HepG2 (cell line): ENCODE results near the gene TAT. TPM values are rescaled to one million over a fixed set of nuclear protein-coding genes. Genes with fewer than 3 reads are reported as not detected.

Experiments used
- ARHGAP35 ChIP-seq: sonication (generic); formaldehyde crosslinking; IDR thresholded peaks from 2 replicates; pipeline ENCODE4 v1.9.0; 2022; ENCODE audit warnings: mild to moderate bottlenecking, inconsistent platforms, moderate library complexity, missing genetic modification reagents, borderline replicate concordance
- ARID3A ChIP-seq: IDR thresholded peaks from 2 replicates; pipeline ENCODE4 v1.6.1; 2012; ENCODE audit warnings: low read depth, low read length, improper control_type of control experiment
- BCL6 ChIP-seq: IDR thresholded peaks from 2 replicates; pipeline ENCODE4 v1.6.1; 2016; ENCODE audit warnings: missing genetic modification reagents, missing compliant biosample characterization
- BRD4 ChIP-seq: sonication (generic); formaldehyde crosslinking; IDR thresholded peaks from 2 replicates; pipeline ENCODE4 v1.4.0; 2020; ENCODE audit warnings: missing genetic modification reagents
- FOXM1 ChIP-seq: sonication (generic); formaldehyde crosslinking; IDR thresholded peaks from 2 replicates; pipeline ENCODE4 v1.5.0; 2020; ENCODE audit warnings: missing genetic modification reagents
- MAZ ChIP-seq, 2 experiments: sonication (generic) in 1 of 2; formaldehyde crosslinking in 1 of 2; IDR thresholded peaks; 2 replicates each; pipeline versions ENCODE4 v1.5.0 to v1.6.1; 2012 to 2020; ENCODE audit warnings: low read depth in 2 of 2, mild to moderate bottlenecking in 2 of 2, borderline replicate concordance in 1 of 2, improper control_type of control experiment in 1 of 2, low read length in 1 of 2, missing genetic modification reagents in 1 of 2, moderate library complexity in 1 of 2
- MYC ChIP-seq: sonication (generic); formaldehyde crosslinking; IDR thresholded peaks from 2 replicates; pipeline ENCODE4 v1.9.0; 2021; ENCODE audit warnings: missing genetic modification reagents, borderline replicate concordance
- RARG ChIP-seq: sonication (generic); formaldehyde crosslinking; IDR thresholded peaks from 2 replicates; pipeline ENCODE4 v1.4.0; 2020; ENCODE audit warnings: low read depth, mild to moderate bottlenecking, missing genetic modification reagents
- SNRNP70 ChIP-seq: fragments of 200-400 bp; formaldehyde crosslinking; IDR thresholded peaks from 2 replicates; pipeline ENCODE4 v1.6.1; 2017; ENCODE audit warnings: mild to moderate bottlenecking, low read depth, low read length, moderate library complexity
- STAT6 ChIP-seq: sonication (generic); formaldehyde crosslinking; IDR thresholded peaks from 2 replicates; pipeline ENCODE4 v1.4.0; 2020; ENCODE audit warnings: missing genetic modification reagents, mild to moderate bottlenecking, borderline replicate concordance
- TOE1 ChIP-seq: sonication (generic); formaldehyde crosslinking; IDR thresholded peaks from 2 replicates; pipeline ENCODE4 v1.4.0; 2020; ENCODE audit warnings: mild to moderate bottlenecking, missing genetic modification reagents
- ZFP36L1 ChIP-seq: sonication (generic); formaldehyde crosslinking; IDR thresholded peaks from 2 replicates; pipeline ENCODE4 v1.8.0; 2022; ENCODE audit warnings: mild to moderate bottlenecking, missing genetic modification reagents, moderate library complexity
- ZFP62 ChIP-seq: sonication (generic); formaldehyde crosslinking; IDR thresholded peaks from 2 replicates; pipeline ENCODE4 v1.4.0; 2020; ENCODE audit warnings: missing genetic modification reagents
- ZFY ChIP-seq: sonication (generic); formaldehyde crosslinking; IDR thresholded peaks from 2 replicates; pipeline ENCODE4 v1.4.0; 2020; ENCODE audit warnings: missing genetic modification reagents
- ZNF10 ChIP-seq: sonication (generic); formaldehyde crosslinking; IDR thresholded peaks from 2 replicates; pipeline ENCODE4 v1.4.0; 2020; ENCODE audit warnings: mild to moderate bottlenecking, low read depth, missing genetic modification reagents, borderline replicate concordance
- ZNF431 ChIP-seq: sonication (generic); formaldehyde crosslinking; IDR thresholded peaks from 2 replicates; pipeline ENCODE4 v1.9.0; 2022; ENCODE audit warnings: missing genetic modification reagents, low read depth, mild to moderate bottlenecking, borderline replicate concordance
- ZNF501 ChIP-seq: sonication (generic); formaldehyde crosslinking; IDR thresholded peaks from 2 replicates; pipeline ENCODE4 v1.5.1; 2020; ENCODE audit warnings: mild to moderate bottlenecking, moderate library complexity, missing genetic modification reagents
- ZNF510 ChIP-seq: sonication (generic); formaldehyde crosslinking; IDR thresholded peaks from 2 replicates; pipeline ENCODE4 v1.4.0; 2020; ENCODE audit warnings: low read depth, mild to moderate bottlenecking, missing genetic modification reagents
- ZNF572 ChIP-seq: sonication (generic); formaldehyde crosslinking; IDR thresholded peaks from 2 replicates; pipeline ENCODE4 v1.5.1; 2020; ENCODE audit warnings: mild to moderate bottlenecking, missing genetic modification reagents
- ZNF652 ChIP-seq: IDR thresholded peaks from 2 replicates; pipeline ENCODE4 v1.6.1; 2016; ENCODE audit warnings: low read depth, borderline replicate concordance
- ZNF724P ChIP-seq: sonication (generic); formaldehyde crosslinking; IDR thresholded peaks from 2 replicates; pipeline ENCODE4 v1.8.0; 2022; ENCODE audit warnings: missing genetic modification reagents, borderline replicate concordance
- ZSCAN12 ChIP-seq: sonication (generic); formaldehyde crosslinking; IDR thresholded peaks from 2 replicates; pipeline ENCODE4 v1.9.0; 2021; ENCODE audit warnings: mild to moderate bottlenecking, missing genetic modification reagents
- polyA plus RNA-seq, 8 experiments: library from polyadenylated mRNA; depleted of rRNA in 3 of 8; stranded (reverse) in 7 of 8; unstranded in 1 of 8; fragments of >200 nt; fragmentation: Illumina TruSeq in 4 of 8; extraction: Trizol in 4 of 8; gene quantifications; 2 replicates each; pipeline versions ENCODE4 v1.2.1 to v1.2.3, GENCODE V29; 2011 to 2016; ENCODE audit warnings: low read depth in 4 of 8, missing spikeins in 1 of 8, mixed read lengths in 1 of 8; ENCODE audit not compliant: insufficient read depth in 1 of 8
- total RNA-seq, 5 experiments: library from RNA; depleted of rRNA; stranded (reverse); fragments of >200 nt; fragmentation: Illumina TruSeq; extraction: Trizol; gene quantifications; 2 replicates each; pipeline ENCODE4 v1.2.3, GENCODE V29; 2016; ENCODE audit warnings: low read depth in 1 of 5
- TF ChIP-seq, protein P1 (sequence below): IDR thresholded peaks from 2 replicates; pipeline ENCODE4 v1.6.1; 2016; ENCODE audit warnings: missing genetic modification reagents, missing compliant biosample characterization

The TAT gene
- total and polyA plus RNA-seq, 2 of the 13 experiments (the other 11 are each of a cell fraction or from before 2014, with no cell fraction given): 1.6 to 5.8 TPM

- TF ChIP-seq, protein P1, sequence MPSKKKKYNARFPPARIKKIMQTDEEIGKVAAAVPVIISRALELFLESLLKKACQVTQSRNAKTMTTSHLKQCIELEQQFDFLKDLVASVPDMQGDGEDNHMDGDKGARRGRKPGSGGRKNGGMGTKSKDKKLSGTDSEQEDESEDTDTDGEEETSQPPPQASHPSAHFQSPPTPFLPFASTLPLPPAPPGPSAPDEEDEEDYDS (CRISPR knock-in tag): peak; percentile 38; the same call in 1 of the 2 replicates
- TF ChIP-seq ZSCAN12 (CRISPR knock-in tag): no peak
- TF ChIP-seq ZNF10 (CRISPR knock-in tag): no peak
- TF ChIP-seq ZNF510 (CRISPR knock-in tag): 0 out of 2 replicates have a peak, but pooled peaks have one; percentile 26
- no peak for TF ChIP-seq STAT6
- TF ChIP-seq ZNF724P (CRISPR knock-in tag): no peak
- peak; percentile 31; the same call in 1 of the 2 replicates for TF ChIP-seq TOE1 (CRISPR knock-in tag)
- no peak for TF ChIP-seq RARG (CRISPR knock-in tag)
- TF ChIP-seq ZFP62 (CRISPR knock-in tag): no peak
- TF ChIP-seq FOXM1 (CRISPR knock-in tag): no peak
- TF ChIP-seq ZNF431 (CRISPR knock-in tag): no peak
- peak; percentile 36; the same call in 1 of the 2 replicates for TF ChIP-seq MYC
- 0 out of 2 replicates have a peak, but pooled peaks have one; percentile 72 for TF ChIP-seq ZFP36L1 (CRISPR knock-in tag)
- TF ChIP-seq BCL6 (CRISPR knock-in tag): peak; percentile 37
- no peak; the same call in 1 of the 2 replicates for TF ChIP-seq BRD4 (CRISPR knock-in tag)
- TF ChIP-seq ZNF501: peak; percentile 77; the same call in 1 of the 2 replicates
- TF ChIP-seq ARID3A: no peak
- TF ChIP-seq ZNF572 (CRISPR knock-in tag): peak; percentile 84
- no peak for TF ChIP-seq MAZ (IDR thresholded peaks at IDR 0.05; ENCODE audit: borderline replicate concordance, low read depth, low read length)
- TF ChIP-seq MAZ (CRISPR knock-in tag; IDR thresholded peaks at IDR 0.05; ENCODE audit: low read depth): peak; percentile 54
- TF ChIP-seq ARHGAP35 (CRISPR knock-in tag): peak; percentile 73; the same call in 1 of the 2 replicates
- no peak for TF ChIP-seq SNRNP70
- TF ChIP-seq ZNF652 (CRISPR knock-in tag): no peak
- peak; percentile 73 for TF ChIP-seq ZFY (CRISPR knock-in tag)
These were observed 49.3 kb upstream of the TAT start, which contains the start of gene MARVELD3 (continued) for GRCh38 chr16:71626018-71626857.
